ENCODE data around the gene PAQR8. TPM values are rescaled to one million over a fixed set of nuclear protein-coding genes. Genes with fewer than 3 reads are reported as not detected.
A peak's percentile ranks its signal among the peaks of the same experiment; 100 is the strongest.

PAQR8 gene
- total and polyA plus RNA-seq, 2 of the 13 experiments (the other 11 are each of a cell fraction or from before 2014, with no cell fraction given), result 37.7 to 50.7 TPM

DNA sequence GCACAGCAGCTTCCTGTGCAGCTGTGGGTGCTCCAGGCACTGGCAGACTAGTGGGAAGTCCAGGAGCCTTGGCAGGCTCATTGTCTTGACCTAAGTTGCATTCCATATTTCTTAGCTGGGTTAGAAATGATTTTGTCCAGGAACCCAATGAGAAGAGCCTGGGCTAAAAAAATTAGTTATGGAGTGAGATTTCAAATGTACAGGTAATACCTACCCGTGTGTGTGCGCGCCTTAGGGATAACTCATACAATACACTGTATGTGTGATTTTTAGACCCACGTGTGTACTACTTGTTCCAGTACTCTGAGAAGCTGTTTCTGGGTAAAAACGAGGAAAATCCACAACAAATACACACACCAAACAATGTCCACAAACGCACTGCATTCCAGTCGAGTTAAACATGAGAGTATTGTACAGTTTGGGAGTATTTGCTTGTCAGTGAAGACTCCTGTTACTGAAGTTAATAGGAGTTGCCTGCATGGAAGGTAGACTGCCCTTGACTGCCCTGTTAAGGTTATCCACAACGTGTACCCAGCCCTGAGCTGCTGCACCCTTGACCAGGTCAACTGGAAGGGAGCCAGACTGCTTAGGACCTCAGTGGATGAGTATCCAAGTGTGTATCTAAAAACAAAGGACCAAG is 1.4 kb downstream of the PAQR8 start (continued):
- TF ChIP-seq, protein P1, sequence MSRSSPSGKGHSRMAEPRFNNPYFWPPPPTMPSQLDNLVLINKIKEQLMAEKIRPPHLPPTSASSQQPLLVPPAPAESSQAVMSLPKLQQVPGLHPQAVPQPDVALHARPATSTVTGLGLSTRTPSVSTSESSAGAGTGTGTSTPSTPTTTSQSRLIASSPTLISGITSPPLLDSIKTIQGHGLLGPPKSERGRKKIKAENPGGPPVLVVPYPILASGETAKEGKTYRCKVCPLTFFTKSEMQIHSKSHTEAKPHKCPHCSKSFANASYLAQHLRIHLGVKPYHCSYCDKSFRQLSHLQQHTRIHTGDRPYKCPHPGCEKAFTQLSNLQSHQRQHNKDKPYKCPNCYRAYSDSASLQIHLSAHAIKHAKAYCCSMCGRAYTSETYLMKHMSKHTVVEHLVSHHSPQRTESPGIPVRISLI (CRISPR knock-in tag; IDR thresholded peaks at IDR 0.05; ENCODE audit: borderline replicate concordance), result no peak
- no peak for TF ChIP-seq SIN3A (IDR thresholded peaks at IDR 0.05; ENCODE audit: borderline replicate concordance, low read depth, low read length)
- TF ChIP-seq TBX3 (IDR thresholded peaks at IDR 0.05; ENCODE audit: borderline replicate concordance), result no peak
- TF ChIP-seq POLR2AphosphoS5 (IDR thresholded peaks at IDR 0.05; ENCODE audit: low read depth, low read length), result peak; percentile 23; the same call in 1 of the 2 replicates
- TF ChIP-seq, protein P2, sequence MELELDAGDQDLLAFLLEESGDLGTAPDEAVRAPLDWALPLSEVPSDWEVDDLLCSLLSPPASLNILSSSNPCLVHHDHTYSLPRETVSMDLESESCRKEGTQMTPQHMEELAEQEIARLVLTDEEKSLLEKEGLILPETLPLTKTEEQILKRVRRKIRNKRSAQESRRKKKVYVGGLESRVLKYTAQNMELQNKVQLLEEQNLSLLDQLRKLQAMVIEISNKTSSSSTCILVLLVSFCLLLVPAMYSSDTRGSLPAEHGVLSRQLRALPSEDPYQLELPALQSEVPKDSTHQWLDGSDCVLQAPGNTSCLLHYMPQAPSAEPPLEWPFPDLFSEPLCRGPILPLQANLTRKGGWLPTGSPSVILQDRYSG (CRISPR knock-in tag; IDR thresholded peaks at IDR 0.05), result no peak
- no peak for TF ChIP-seq PCBP2 (optimal IDR thresholded peaks at IDR 0.05; ENCODE audit: low read depth, low read length, poor library complexity, severe bottlenecking)
- peak; percentile 41; the same call in 1 of the 2 replicates for TF ChIP-seq ZNF12 (CRISPR knock-in tag; IDR thresholded peaks at IDR 0.05)
- peak; percentile 35; the same call in 1 of the 3 replicates for TF ChIP-seq MXI1 (IDR thresholded peaks at IDR 0.05; ENCODE audit: borderline replicate concordance, low read depth, low read length)
- no peak for TF ChIP-seq KLF13 (CRISPR knock-in tag; IDR thresholded peaks at IDR 0.05)
- TF ChIP-seq RBFOX2 (IDR thresholded peaks at IDR 0.05; ENCODE audit: low read depth, low read length), result no peak
- no peak for TF ChIP-seq ZFP36 (IDR thresholded peaks at IDR 0.05; ENCODE audit: borderline replicate concordance, low read depth, low read length, partially characterized antibody)
- TF ChIP-seq, protein P3, sequence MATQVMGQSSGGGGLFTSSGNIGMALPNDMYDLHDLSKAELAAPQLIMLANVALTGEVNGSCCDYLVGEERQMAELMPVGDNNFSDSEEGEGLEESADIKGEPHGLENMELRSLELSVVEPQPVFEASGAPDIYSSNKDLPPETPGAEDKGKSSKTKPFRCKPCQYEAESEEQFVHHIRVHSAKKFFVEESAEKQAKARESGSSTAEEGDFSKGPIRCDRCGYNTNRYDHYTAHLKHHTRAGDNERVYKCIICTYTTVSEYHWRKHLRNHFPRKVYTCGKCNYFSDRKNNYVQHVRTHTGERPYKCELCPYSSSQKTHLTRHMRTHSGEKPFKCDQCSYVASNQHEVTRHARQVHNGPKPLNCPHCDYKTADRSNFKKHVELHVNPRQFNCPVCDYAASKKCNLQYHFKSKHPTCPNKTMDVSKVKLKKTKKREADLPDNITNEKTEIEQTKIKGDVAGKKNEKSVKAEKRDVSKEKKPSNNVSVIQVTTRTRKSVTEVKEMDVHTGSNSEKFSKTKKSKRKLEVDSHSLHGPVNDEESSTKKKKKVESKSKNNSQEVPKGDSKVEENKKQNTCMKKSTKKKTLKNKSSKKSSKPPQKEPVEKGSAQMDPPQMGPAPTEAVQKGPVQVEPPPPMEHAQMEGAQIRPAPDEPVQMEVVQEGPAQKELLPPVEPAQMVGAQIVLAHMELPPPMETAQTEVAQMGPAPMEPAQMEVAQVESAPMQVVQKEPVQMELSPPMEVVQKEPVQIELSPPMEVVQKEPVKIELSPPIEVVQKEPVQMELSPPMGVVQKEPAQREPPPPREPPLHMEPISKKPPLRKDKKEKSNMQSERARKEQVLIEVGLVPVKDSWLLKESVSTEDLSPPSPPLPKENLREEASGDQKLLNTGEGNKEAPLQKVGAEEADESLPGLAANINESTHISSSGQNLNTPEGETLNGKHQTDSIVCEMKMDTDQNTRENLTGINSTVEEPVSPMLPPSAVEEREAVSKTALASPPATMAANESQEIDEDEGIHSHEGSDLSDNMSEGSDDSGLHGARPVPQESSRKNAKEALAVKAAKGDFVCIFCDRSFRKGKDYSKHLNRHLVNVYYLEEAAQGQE (IDR thresholded peaks at IDR 0.05; ENCODE audit: borderline replicate concordance in 1 of 2, low read depth in 1 of 2, low read length in 2 of 2), result no peak
- TF ChIP-seq AKAP8 (CRISPR knock-in tag; IDR thresholded peaks at IDR 0.05), result no peak
- no peak for TF ChIP-seq HOXA7 (CRISPR knock-in tag; IDR thresholded peaks at IDR 0.05)
- peak; percentile 20; the same call in 1 of the 2 replicates for TF ChIP-seq KAT8 (CRISPR knock-in tag; IDR thresholded peaks at IDR 0.05)
- no peak for TF ChIP-seq THYN1 (CRISPR knock-in tag; IDR thresholded peaks at IDR 0.05; ENCODE audit: borderline replicate concordance, low read depth)
- TF ChIP-seq ATAD3A (CRISPR knock-in tag; IDR thresholded peaks at IDR 0.05), result no peak
- TF ChIP-seq, protein P4, sequence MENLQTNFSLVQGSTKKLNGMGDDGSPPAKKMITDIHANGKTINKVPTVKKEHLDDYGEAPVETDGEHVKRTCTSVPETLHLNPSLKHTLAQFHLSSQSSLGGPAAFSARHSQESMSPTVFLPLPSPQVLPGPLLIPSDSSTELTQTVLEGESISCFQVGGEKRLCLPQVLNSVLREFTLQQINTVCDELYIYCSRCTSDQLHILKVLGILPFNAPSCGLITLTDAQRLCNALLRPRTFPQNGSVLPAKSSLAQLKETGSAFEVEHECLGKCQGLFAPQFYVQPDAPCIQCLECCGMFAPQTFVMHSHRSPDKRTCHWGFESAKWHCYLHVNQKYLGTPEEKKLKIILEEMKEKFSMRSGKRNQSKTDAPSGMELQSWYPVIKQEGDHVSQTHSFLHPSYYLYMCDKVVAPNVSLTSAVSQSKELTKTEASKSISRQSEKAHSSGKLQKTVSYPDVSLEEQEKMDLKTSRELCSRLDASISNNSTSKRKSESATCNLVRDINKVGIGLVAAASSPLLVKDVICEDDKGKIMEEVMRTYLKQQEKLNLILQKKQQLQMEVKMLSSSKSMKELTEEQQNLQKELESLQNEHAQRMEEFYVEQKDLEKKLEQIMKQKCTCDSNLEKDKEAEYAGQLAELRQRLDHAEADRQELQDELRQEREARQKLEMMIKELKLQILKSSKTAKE (CRISPR knock-in tag; IDR thresholded peaks at IDR 0.05; ENCODE audit: borderline replicate concordance), result peak; percentile 90
- no peak for TF ChIP-seq SMAD9 (CRISPR knock-in tag; IDR thresholded peaks at IDR 0.05)
- TF ChIP-seq, protein P5, sequence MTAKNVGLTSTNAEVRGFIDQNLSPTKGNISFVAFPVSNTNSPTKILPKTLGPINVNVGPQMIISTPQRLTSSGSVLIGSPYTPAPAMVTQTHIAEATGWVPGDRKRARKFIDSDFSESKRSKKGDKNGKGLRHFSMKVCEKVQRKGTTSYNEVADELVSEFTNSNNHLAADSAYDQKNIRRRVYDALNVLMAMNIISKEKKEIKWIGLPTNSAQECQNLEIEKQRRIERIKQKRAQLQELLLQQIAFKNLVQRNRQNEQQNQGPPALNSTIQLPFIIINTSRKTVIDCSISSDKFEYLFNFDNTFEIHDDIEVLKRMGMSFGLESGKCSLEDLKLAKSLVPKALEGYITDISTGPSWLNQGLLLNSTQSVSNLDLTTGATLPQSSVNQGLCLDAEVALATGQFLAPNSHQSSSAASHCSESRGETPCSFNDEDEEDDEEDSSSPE (CRISPR knock-in tag; IDR thresholded peaks at IDR 0.05), result no peak
- TF ChIP-seq ZNF747 (CRISPR knock-in tag; IDR thresholded peaks at IDR 0.05; ENCODE audit: borderline replicate concordance), result no peak
